Neural cell (in vitro differentiated cells): ENCODE measurements around the gene EYS. TPM values are rescaled to one million over a fixed set of nuclear protein-coding genes. Genes with fewer than 3 reads are reported as not detected.

Experiments used
- H2AFZ ChIP-seq: fragments of 200-600, 300-800 bp; sonication (generic), shearing (Covaris generic); 2 replicates; pipeline ENCODE4 v1.6.0; 2014; ENCODE audit warnings: low read depth, mild to moderate bottlenecking, antibody characterized with exemption, low read length, moderate library complexity
- H3F3A ChIP-seq: fragments of 200-600 bp; shearing (Covaris generic); 2 replicates; pipeline ENCODE4 v1.6.1; 2016; ENCODE audit warnings: mild to moderate bottlenecking, moderate library complexity, mixed read lengths, antibody characterized with exemption, low read length; ENCODE audit not compliant: insufficient read depth, poor library complexity, severe bottlenecking
- H3K27ac ChIP-seq: fragments of 200-600, 300-800 bp; sonication (generic), shearing (Covaris generic); 2 replicates; pipeline ENCODE4 v1.5.1; 2014; ENCODE audit warnings: mild to moderate bottlenecking, low read length, moderate library complexity
- H3K27me3 ChIP-seq: fragments of 300-800, 200-600 bp; sonication (generic), shearing (Covaris generic); 2 replicates; pipeline ENCODE4 v1.6.0; 2014; ENCODE audit warnings: mild to moderate bottlenecking, low read depth, low read length, moderate library complexity; ENCODE audit not compliant: insufficient read depth
- H3K36me3 ChIP-seq: fragments of 300-800, 200-600 bp; sonication (generic), shearing (Covaris generic); 2 replicates; pipeline ENCODE4 v1.5.1; 2014; ENCODE audit warnings: mild to moderate bottlenecking, antibody characterized with exemption, low read length, moderate library complexity; ENCODE audit not compliant: insufficient read depth
- H3K4me2 ChIP-seq: fragments of 300-800, 200-600 bp; sonication (generic), shearing (Covaris generic); 2 replicates; pipeline ENCODE4 v1.6.0; 2014; ENCODE audit warnings: mild to moderate bottlenecking, low read length
- H3K4me3 ChIP-seq: fragments of 300-800, 200-600 bp; sonication (generic), shearing (Covaris generic); 2 replicates; pipeline ENCODE4 v1.5.1; 2014; ENCODE audit warnings: mild to moderate bottlenecking, low read length, moderate library complexity
- H3K79me2 ChIP-seq: fragments of 200-600 bp; shearing (Covaris generic); replicated peaks from 2 replicates; pipeline ENCODE4 v1.6.0; 2014; ENCODE audit warnings: mild to moderate bottlenecking, low read length, moderate library complexity; ENCODE audit not compliant: insufficient read depth
- H3K9ac ChIP-seq: fragments of 300-800, 200-600 bp; sonication (generic), shearing (Covaris generic); 2 replicates; pipeline ENCODE4 v1.6.1; 2016; ENCODE audit warnings: mild to moderate bottlenecking, low read length, mixed read lengths
- H3K9me2 ChIP-seq: fragments of 200-600 bp; shearing (Covaris generic); 2 replicates; pipeline ENCODE4 v1.6.1; 2016; ENCODE audit warnings: mild to moderate bottlenecking, low read length, mixed read lengths; ENCODE audit not compliant: insufficient read depth
- H3K9me3 ChIP-seq: fragments of 200-600, 300-800 bp; sonication (generic), shearing (Covaris generic); 2 replicates; pipeline ENCODE4 v1.6.1; 2016; ENCODE audit warnings: mild to moderate bottlenecking, mixed run types, low read length, moderate library complexity, mixed read lengths
- H4K20me1 ChIP-seq: fragments of 200-600 bp; shearing (Covaris generic); 2 replicates; pipeline ENCODE4 v1.6.1; 2016; ENCODE audit warnings: mild to moderate bottlenecking, mixed run types; ENCODE audit not compliant: insufficient read depth
- EP300 ChIP-seq: fragments of 450-650 bp; conservative IDR thresholded peaks from 2 replicates; pipeline ENCODE4 v1.6.1; 2014; ENCODE audit warnings: antibody characterized with exemption, mild to moderate bottlenecking, moderate library complexity; ENCODE audit not compliant: poor library complexity, severe bottlenecking
- EZH2 ChIP-seq: fragments of 200-600, 300-800 bp; shearing (Covaris generic), sonication (generic); IDR thresholded peaks from 2 replicates; pipeline ENCODE4 v1.6.1; 2014; ENCODE audit warnings: antibody characterized with exemption, low read length, borderline replicate concordance, mild to moderate bottlenecking; ENCODE audit not compliant: insufficient read depth, poor library complexity, severe bottlenecking
- MXI1 ChIP-seq: fragments of 450-650 bp; conservative IDR thresholded peaks from 2 replicates; pipeline ENCODE4 v1.6.1; 2014; ENCODE audit warnings: antibody characterized with exemption, mild to moderate bottlenecking; ENCODE audit not compliant: poor library complexity, severe bottlenecking
- POLR2AphosphoS5 ChIP-seq: IDR thresholded peaks from 2 replicates; pipeline ENCODE4 v1.6.1; 2012
- RAD21 ChIP-seq: fragments of 450-650 bp; conservative IDR thresholded peaks from 2 replicates; pipeline ENCODE4 v1.6.1; 2014; ENCODE audit warnings: antibody characterized with exemption, mild to moderate bottlenecking, moderate library complexity
- SMC3 ChIP-seq: fragments of 450-650 bp; conservative IDR thresholded peaks from 2 replicates; pipeline ENCODE4 v1.6.1; 2014; ENCODE audit warnings: antibody characterized with exemption, mild to moderate bottlenecking, moderate library complexity; ENCODE audit not compliant: poor library complexity
- TAF1 ChIP-seq: IDR thresholded peaks from 2 replicates; pipeline ENCODE4 v1.6.1; 2012; ENCODE audit warnings: low read depth
- polyA plus RNA-seq: library from polyadenylated mRNA; depleted of rRNA; stranded (reverse); fragments of >200 nt; gene quantifications from 2 replicates; pipeline ENCODE4 v1.2.3, GENCODE V29; 2014
- TF ChIP-seq, protein P1 (sequence below): IDR thresholded peaks from 2 replicates; pipeline ENCODE4 v1.6.1; 2012; ENCODE audit warnings: borderline replicate concordance
- TF ChIP-seq, protein P2 (sequence below): fragments of 450-650 bp; IDR thresholded peaks from 2 replicates; pipeline ENCODE4 v1.5.1; 2014; ENCODE audit warnings: antibody characterized with exemption, mild to moderate bottlenecking, moderate library complexity; ENCODE audit not compliant: poor library complexity, severe bottlenecking

EYS gene
- polyA plus RNA-seq, 1 donor from 2014 or later: 0.38 TPM

DNA sequence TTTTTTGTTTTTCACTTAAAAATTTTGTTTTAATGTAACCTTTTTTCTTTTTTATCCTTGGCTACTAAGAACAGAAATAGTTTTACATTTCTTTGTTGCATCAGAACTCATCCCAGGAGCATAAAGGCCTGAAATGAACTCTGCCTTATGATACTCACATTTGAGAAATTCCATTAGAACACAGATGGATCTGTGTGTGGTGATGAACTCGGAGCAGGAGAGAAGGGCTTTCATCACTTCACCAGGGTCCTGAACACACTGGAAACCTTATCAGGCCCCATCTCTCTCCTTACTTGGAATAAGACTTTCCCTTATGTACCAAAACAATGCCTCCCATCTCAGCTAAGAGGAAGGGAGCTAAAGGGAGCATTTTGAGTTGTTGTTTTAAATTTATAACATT, 1932.1 kb downstream of the EYS start:
- no peak overlapping the region for H3K27ac ChIP-seq
- no peaks in the 10 kb centered on the region for H4K20me1 ChIP-seq
- H2AFZ ChIP-seq: no peak overlapping the region
- no peaks in the 10 kb centered on the region for H3K36me3 ChIP-seq
- no peaks in the 10 kb centered on the region for H3K27me3 ChIP-seq
- H3K9ac ChIP-seq: no peak overlapping the region
- H3K9me3 ChIP-seq: no peaks in the 10 kb centered on the region
- no peaks in the 10 kb centered on the region for H3F3A ChIP-seq
- H3K9me2 ChIP-seq: no peaks in the 10 kb centered on the region
- H3K79me2 ChIP-seq: no peaks in the 10 kb centered on the region
- H3K4me3 ChIP-seq: no peak overlapping the region
- TF ChIP-seq MXI1 (no peak), SMC3 (no peak), POLR2AphosphoS5 (no peak), EZH2 (no peak), RAD21 (no peak), EP300 (no peak), TAF1 (no peak)
- TF ChIP-seq, protein P1, sequence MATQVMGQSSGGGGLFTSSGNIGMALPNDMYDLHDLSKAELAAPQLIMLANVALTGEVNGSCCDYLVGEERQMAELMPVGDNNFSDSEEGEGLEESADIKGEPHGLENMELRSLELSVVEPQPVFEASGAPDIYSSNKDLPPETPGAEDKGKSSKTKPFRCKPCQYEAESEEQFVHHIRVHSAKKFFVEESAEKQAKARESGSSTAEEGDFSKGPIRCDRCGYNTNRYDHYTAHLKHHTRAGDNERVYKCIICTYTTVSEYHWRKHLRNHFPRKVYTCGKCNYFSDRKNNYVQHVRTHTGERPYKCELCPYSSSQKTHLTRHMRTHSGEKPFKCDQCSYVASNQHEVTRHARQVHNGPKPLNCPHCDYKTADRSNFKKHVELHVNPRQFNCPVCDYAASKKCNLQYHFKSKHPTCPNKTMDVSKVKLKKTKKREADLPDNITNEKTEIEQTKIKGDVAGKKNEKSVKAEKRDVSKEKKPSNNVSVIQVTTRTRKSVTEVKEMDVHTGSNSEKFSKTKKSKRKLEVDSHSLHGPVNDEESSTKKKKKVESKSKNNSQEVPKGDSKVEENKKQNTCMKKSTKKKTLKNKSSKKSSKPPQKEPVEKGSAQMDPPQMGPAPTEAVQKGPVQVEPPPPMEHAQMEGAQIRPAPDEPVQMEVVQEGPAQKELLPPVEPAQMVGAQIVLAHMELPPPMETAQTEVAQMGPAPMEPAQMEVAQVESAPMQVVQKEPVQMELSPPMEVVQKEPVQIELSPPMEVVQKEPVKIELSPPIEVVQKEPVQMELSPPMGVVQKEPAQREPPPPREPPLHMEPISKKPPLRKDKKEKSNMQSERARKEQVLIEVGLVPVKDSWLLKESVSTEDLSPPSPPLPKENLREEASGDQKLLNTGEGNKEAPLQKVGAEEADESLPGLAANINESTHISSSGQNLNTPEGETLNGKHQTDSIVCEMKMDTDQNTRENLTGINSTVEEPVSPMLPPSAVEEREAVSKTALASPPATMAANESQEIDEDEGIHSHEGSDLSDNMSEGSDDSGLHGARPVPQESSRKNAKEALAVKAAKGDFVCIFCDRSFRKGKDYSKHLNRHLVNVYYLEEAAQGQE: no peak
- TF ChIP-seq, protein P2, sequence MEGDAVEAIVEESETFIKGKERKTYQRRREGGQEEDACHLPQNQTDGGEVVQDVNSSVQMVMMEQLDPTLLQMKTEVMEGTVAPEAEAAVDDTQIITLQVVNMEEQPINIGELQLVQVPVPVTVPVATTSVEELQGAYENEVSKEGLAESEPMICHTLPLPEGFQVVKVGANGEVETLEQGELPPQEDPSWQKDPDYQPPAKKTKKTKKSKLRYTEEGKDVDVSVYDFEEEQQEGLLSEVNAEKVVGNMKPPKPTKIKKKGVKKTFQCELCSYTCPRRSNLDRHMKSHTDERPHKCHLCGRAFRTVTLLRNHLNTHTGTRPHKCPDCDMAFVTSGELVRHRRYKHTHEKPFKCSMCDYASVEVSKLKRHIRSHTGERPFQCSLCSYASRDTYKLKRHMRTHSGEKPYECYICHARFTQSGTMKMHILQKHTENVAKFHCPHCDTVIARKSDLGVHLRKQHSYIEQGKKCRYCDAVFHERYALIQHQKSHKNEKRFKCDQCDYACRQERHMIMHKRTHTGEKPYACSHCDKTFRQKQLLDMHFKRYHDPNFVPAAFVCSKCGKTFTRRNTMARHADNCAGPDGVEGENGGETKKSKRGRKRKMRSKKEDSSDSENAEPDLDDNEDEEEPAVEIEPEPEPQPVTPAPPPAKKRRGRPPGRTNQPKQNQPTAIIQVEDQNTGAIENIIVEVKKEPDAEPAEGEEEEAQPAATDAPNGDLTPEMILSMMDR: no peak
- H3K4me2 ChIP-seq: no peak overlapping the region

DNA sequence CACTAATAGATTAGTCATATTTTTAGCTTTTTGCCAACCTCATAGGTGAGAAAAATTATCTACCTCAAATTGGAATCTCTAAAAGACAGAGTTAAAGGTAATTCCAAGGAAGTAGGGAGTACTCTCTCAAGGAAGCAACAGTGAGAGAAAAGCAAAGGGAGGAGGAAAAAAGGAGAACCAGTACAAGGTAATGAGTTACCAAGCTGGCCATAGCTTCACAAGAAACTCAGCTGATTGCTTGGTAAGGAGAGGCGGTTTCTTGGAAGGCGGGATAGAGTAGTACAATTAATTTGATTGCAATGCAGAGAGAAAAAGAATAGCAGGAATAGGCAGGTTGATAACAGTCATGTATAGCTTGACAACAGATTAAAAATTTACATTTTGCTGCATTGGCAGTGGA, 1933.8 kb downstream of the EYS start:
- no peak overlapping the region for H2AFZ ChIP-seq
- no peaks in the 10 kb centered on the region for H4K20me1 ChIP-seq
- H3K9ac ChIP-seq: no peak overlapping the region
- H3K79me2 ChIP-seq: no peaks in the 10 kb centered on the region
- no peak overlapping the region for H3K4me2 ChIP-seq
- H3K9me3 ChIP-seq: peaks cover 4% of the 10 kb centered on the region
- no peak overlapping the region for H3K4me3 ChIP-seq
- H3K36me3 ChIP-seq: no peaks in the 10 kb centered on the region
- H3K9me2 ChIP-seq: no peaks in the 10 kb centered on the region
- no peak for TF ChIP-seq TAF1
- TF ChIP-seq MXI1: no peak
- no peak for TF ChIP-seq POLR2AphosphoS5
- TF ChIP-seq, protein P2: no peak
- TF ChIP-seq EP300: no peak
- TF ChIP-seq RAD21: no peak
- TF ChIP-seq, protein P1: no peak
- no peak for TF ChIP-seq SMC3
- no peaks in the 10 kb centered on the region for H3F3A ChIP-seq
- no peaks in the 10 kb centered on the region for H3K27me3 ChIP-seq
- no peak overlapping the region for H3K27ac ChIP-seq
